NCI-H526 treated with DMSO at 0.1 percent for 48 hours (cell line): Measurements from ENCODE around the gene CYB5A.

Source experiments
- DNase-seq: peaks from one replicate; lab custom pipeline; 2025; lab: John Stamatoyannopoulos, UW

The CYB5A gene

GRCh38 chr18:74215863-74216262 lies 75.9 kb downstream of the CYB5A start:
- no peak for DNase-seq

GRCh38 chr18:74213429-74213828 lies 78.3 kb downstream of the CYB5A start:
- no peak for DNase-seq

GRCh38 chr18:74204526-74205152 lies 87.1 kb downstream of the CYB5A start:
- DNase-seq: no peak

GRCh38 chr18:74203811-74204210 lies 88.0 kb downstream of the CYB5A start:
- DNase-seq: no peak
